Mucosa of stomach (tissue), 1 donor: ENCODE measurements around the gene ENPP3.

Experiments
- H3K27me3 ChIP-seq: one replicate; pipeline ENCODE4 v1.7.0; 2013; ENCODE audit warnings: mild to moderate bottlenecking, low read length; ENCODE audit not compliant: control insufficient read depth, insufficient read depth
- H3K36me3 ChIP-seq: one replicate; pipeline ENCODE4 v1.7.0; 2013; ENCODE audit warnings: low read length; ENCODE audit not compliant: control insufficient read depth, insufficient read depth
- H3K4me1 ChIP-seq: one replicate; pipeline ENCODE4 v1.7.0; 2013; ENCODE audit warnings: mild to moderate bottlenecking, low read length; ENCODE audit not compliant: control insufficient read depth, insufficient read depth
- H3K4me3 ChIP-seq: one replicate; pipeline ENCODE4 v1.7.0; 2013; ENCODE audit warnings: low read length
- H3K9ac ChIP-seq: one replicate; pipeline ENCODE4 v1.7.0; 2013; ENCODE audit warnings: mild to moderate bottlenecking, low read length, moderate library complexity
- H3K9me3 ChIP-seq: one replicate; pipeline ENCODE4 v1.7.0; 2013; ENCODE audit warnings: mild to moderate bottlenecking, low read length, moderate library complexity; ENCODE audit not compliant: control insufficient read depth
- donor health status: Pancreatic carcinoma.

ENPP3 gene

DNA sequence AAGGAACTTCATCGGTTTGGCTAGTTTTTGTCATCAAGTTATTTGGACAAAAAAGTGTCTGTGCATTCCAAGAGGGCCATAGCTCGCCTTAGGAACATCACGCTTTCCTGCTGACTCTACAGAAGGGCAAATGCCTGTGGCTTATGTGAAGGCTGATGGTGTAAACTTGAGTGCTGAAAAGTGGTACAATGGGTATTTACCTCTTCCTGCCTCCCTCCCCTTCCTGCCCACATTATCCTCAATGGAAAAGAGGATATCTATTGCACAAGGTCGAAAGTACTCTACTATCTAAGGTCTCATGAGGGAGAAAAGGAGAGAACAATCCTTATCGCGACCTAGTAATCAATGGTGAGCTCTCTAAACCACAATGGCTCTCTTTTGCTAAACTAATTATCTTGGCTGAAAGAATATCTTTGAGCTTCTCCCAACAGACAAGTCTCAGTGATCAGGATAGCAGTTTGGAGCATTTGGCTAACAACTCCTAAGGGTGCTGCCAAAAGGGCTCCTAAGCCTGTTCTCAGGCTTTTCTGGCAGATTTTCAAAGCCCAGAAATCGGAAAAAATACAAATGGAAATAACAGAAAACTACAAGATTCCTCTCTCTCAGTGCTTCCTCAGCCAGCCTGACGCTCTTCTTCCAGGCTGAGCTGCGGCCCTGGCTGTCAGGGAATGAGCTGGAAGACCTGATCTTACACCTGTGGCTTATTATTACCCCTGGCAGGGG lies 128.1 kb downstream of the ENPP3 start:
- Histone ChIP-seq H3K9me3 (no peaks in the 10 kb centered on the region), H3K9ac (no peak overlapping the region), H3K4me3 (no peak overlapping the region)

GRCh38 chr6:131765804-131766135 lies 128.7 kb downstream of the ENPP3 start:
- Histone ChIP-seq H3K27me3 (no peaks in the 10 kb centered on the region), H3K9ac (no peak overlapping the region), H3K4me3 (no peak overlapping the region), H3K9me3 (no peaks in the 10 kb centered on the region), H3K4me1 (no peaks in the 10 kb centered on the region), H3K36me3 (no peaks in the 10 kb centered on the region)

More for the DNA sequence above, 128.1 kb downstream of the ENPP3 start:
- Histone ChIP-seq H3K27me3 (no peaks in the 10 kb centered on the region), H3K4me1 (no peaks in the 10 kb centered on the region), H3K36me3 (no peaks in the 10 kb centered on the region)

DNA sequence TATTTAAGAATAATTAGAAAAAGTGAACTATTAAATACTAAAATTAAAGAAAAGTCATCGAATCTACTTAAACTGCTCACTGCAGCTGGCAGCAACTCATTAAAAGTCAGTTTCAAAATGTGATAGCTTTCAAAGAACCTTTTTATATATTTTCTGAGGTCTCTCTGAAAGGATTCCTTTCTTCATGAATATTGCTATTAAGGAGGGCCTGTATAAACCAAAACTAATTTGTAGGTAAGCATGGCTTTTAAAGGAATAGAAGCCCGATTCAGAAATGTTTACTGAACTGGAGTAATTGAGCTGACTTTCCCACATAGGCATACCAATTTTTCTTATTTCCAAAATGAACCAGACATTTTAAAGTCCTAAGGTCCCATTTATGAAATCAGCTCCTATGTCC lies 129.5 kb downstream of the ENPP3 start:
- H3K9me3 ChIP-seq = no peaks in the 10 kb centered on the region
- no peaks in the 10 kb centered on the region for H3K36me3 ChIP-seq
- no peaks in the 10 kb centered on the region for H3K27me3 ChIP-seq
- H3K4me3 ChIP-seq = no peak overlapping the region
- no peak overlapping the region for H3K9ac ChIP-seq
- no peaks in the 10 kb centered on the region for H3K4me1 ChIP-seq

DNA sequence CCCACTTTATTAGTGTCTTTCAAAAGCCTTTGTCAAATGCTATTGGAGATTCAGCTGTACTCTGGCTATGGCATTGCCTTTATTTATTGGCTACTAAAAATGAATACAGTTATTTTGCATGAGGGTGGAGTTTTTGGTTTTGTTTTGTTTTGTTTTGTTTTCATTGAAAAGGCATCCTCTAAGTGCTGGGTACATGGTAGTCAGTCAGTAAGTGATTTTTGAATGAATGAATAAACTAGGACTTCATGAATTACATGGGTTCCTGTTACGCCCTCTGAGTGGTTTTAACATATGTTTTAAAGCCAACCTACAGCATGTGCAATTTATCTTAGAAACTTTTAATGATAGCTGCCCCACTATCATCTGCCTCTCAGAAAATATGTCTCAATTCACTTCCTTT lies 131.9 kb downstream of the ENPP3 start:
- Histone ChIP-seq H3K9me3 (no peaks in the 10 kb centered on the region), H3K4me3 (no peak overlapping the region), H3K36me3 (no peaks in the 10 kb centered on the region), H3K9ac (no peak overlapping the region), H3K4me1 (no peaks in the 10 kb centered on the region), H3K27me3 (no peaks in the 10 kb centered on the region)

DNA sequence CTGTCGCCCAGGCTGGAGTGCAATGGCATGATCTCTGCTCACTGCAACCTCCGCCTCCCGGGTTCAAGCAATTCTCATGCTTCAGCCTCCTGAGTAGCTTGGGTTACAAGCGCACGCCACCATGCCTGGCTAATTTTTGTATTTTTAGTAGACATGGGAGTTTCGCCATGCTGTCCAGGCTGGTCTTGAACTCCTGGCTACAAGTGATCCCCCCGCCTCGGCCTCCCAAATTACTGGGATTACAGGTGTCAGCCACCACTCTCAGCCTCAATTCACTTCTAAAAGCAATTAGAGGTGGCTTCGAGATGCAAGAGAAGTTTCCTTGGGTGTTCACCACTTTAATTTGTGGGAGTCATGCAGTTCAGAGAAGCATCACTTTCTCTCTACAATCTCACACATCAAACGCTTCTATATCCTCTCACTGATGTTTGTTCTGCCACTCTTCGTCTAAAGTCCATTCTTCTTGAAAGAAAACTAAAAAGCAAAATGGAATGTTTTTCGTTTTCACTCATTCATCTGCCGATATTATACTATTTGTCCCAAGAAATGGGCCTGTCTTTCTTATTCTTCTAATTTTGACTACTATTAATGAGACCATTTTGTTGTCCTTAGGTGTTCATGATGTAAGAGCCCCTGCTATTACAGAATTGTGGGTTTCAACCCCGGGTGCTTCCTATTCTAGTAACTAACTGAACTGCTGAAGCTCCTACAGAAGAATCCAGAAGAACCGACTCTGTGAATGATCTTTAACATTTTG lies 132.5 kb downstream of the ENPP3 start:
- Histone ChIP-seq H3K9me3 (no peaks in the 10 kb centered on the region), H3K4me3 (no peak overlapping the region), H3K9ac (no peak overlapping the region), H3K36me3 (no peaks in the 10 kb centered on the region), H3K4me1 (no peaks in the 10 kb centered on the region), H3K27me3 (no peaks in the 10 kb centered on the region)

GRCh38 chr6:131770776-131771175 lies 133.7 kb downstream of the ENPP3 start:
- no peaks in the 10 kb centered on the region for H3K4me1 ChIP-seq

GRCh38 chr6:131773284-131773950 lies 136.3 kb downstream of the ENPP3 start:
- H3K27me3 ChIP-seq = no peaks in the 10 kb centered on the region
- no peak overlapping the region for H3K9ac ChIP-seq
- H3K4me3 ChIP-seq = no peak overlapping the region
- no peaks in the 10 kb centered on the region for H3K9me3 ChIP-seq
- H3K36me3 ChIP-seq = no peaks in the 10 kb centered on the region
- no peaks in the 10 kb centered on the region for H3K4me1 ChIP-seq

More at GRCh38 chr6:131770776-131771175, 133.7 kb downstream of the ENPP3 start:
- no peak overlapping the region for H3K9ac ChIP-seq
- H3K36me3 ChIP-seq = no peaks in the 10 kb centered on the region
- H3K4me3 ChIP-seq = no peak overlapping the region
- no peaks in the 10 kb centered on the region for H3K27me3 ChIP-seq
- H3K9me3 ChIP-seq = no peaks in the 10 kb centered on the region

DNA sequence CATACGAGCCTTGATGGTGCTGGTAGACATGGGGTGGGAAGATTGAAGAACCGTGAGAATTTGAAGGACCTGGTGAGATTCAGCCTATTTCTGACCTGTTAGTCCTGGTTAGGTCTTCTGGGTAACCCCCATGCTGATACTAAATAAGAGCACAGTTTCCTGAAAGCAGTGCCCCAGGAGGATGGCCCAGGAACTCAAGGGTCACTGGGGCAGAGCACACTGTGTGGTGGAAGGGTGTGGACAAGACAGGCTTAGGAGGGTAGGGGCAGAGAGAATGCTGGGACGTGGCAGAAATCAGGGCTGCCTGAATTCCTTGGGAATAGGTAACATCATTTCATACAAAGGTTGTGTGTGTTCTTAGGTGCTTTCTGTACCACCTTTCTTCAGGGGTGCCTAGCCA lies 138.8 kb downstream of the ENPP3 start:
- H3K4me1 ChIP-seq = no peaks in the 10 kb centered on the region
- no peak overlapping the region for H3K9ac ChIP-seq
- H3K27me3 ChIP-seq = no peaks in the 10 kb centered on the region
- no peaks in the 10 kb centered on the region for H3K9me3 ChIP-seq
- H3K36me3 ChIP-seq = no peaks in the 10 kb centered on the region
- no peak overlapping the region for H3K4me3 ChIP-seq

DNA sequence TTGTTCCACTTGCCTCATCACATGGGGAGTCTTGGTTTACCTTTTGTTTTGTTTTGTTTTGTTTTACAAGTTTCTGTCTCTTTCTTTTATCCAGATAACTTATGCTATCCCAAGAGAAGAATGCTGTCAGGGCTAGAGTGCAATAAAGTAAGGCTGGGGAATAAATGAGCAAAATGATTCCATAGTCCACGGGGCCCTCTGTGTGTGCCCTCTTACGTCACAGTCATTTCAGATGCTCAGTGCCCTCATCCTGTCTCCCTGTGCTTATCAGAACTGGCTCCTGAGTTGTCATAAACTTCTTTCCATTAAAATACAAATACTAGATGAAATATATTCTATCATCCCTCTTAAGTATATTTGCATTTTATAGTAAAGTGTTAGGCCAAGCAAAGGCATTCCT lies 139.9 kb downstream of the ENPP3 start:
- Histone ChIP-seq H3K36me3 (no peaks in the 10 kb centered on the region), H3K4me1 (no peaks in the 10 kb centered on the region), H3K9ac (no peak overlapping the region), H3K9me3 (no peaks in the 10 kb centered on the region), H3K4me3 (no peak overlapping the region), H3K27me3 (no peaks in the 10 kb centered on the region)

DNA sequence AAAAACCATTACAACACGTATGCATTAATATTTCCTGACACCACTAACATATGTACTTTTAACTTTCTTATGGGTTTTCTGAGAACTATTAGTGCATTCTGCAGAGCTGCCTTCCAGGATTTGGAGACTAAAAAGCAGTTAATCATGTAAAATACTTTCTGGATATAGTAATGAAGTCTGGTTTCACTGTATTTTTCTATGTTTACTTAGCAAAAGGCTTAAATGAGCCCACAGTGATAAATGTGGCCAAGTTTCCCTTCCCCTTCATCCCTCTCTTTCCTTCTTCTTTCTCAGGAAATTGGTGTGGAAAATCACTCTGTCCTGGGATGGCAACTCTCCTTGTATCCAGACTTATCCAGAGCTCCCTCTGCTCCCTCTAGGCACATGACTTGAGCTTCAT lies 141.1 kb downstream of the ENPP3 start:
- Histone ChIP-seq H3K9ac (no peak overlapping the region), H3K9me3 (no peaks in the 10 kb centered on the region), H3K36me3 (no peaks in the 10 kb centered on the region), H3K4me1 (no peaks in the 10 kb centered on the region), H3K4me3 (no peak overlapping the region), H3K27me3 (no peaks in the 10 kb centered on the region)

DNA sequence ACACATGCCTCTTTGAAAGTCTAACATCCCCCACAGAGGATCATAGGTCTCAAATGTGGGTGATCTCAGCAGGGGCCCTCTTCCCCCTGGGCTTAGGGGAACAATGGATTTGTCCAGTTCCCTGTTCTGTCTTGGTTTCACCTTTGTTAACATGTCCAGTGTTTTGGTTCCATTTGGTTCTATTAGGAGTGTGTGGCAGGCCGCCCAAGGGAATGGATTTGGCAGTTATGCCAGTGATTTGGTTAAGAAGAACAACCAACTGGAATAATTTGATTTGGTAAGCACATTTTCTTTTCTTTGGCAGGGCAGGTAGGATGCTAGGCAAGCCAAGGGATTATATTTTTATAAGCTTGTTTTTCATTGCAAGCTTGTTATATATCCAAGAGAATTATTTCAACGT lies 142.2 kb downstream of the ENPP3 start:
- H3K9ac ChIP-seq = no peak overlapping the region
- no peaks in the 10 kb centered on the region for H3K27me3 ChIP-seq
- H3K4me1 ChIP-seq = no peaks in the 10 kb centered on the region
- H3K36me3 ChIP-seq = no peaks in the 10 kb centered on the region
- H3K4me3 ChIP-seq = no peak overlapping the region
- no peaks in the 10 kb centered on the region for H3K9me3 ChIP-seq

- no peak overlapping the region for H3K9ac ChIP-seq
These were observed 143.5 kb downstream of the ENPP3 start for GRCh38 chr6:131780600-131780999.

More at GRCh38 chr6:131780600-131780999, 143.5 kb downstream of the ENPP3 start:
- no peaks in the 10 kb centered on the region for H3K27me3 ChIP-seq
- H3K9me3 ChIP-seq = no peaks in the 10 kb centered on the region
- H3K36me3 ChIP-seq = no peaks in the 10 kb centered on the region
- no peaks in the 10 kb centered on the region for H3K4me1 ChIP-seq
- no peak overlapping the region for H3K4me3 ChIP-seq
